ENCODE measurements around the gene MCTP2.

The MCTP2 gene, protein sequence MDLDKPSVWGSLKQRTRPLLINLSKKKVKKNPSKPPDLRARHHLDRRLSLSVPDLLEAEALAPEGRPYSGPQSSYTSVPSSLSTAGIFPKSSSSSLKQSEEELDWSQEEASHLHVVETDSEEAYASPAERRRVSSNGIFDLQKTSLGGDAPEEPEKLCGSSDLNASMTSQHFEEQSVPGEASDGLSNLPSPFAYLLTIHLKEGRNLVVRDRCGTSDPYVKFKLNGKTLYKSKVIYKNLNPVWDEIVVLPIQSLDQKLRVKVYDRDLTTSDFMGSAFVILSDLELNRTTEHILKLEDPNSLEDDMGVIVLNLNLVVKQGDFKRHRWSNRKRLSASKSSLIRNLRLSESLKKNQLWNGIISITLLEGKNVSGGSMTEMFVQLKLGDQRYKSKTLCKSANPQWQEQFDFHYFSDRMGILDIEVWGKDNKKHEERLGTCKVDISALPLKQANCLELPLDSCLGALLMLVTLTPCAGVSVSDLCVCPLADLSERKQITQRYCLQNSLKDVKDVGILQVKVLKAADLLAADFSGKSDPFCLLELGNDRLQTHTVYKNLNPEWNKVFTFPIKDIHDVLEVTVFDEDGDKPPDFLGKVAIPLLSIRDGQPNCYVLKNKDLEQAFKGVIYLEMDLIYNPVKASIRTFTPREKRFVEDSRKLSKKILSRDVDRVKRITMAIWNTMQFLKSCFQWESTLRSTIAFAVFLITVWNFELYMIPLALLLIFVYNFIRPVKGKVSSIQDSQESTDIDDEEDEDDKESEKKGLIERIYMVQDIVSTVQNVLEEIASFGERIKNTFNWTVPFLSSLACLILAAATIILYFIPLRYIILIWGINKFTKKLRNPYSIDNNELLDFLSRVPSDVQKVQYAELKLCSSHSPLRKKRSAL

GRCh38 chr15:94230883-94231722, at the start of gene MCTP2:
Gene MCTP2 (plus strand): TSS chr15:94231561. CDS start chr15:94298266, 66,705 bp downstream.
- Histone ChIP-seq H3K9ac (ENCODE audit: low read length) (peak within 1 kb of the TSS; percentile 83), H3K27me3 (ENCODE audit: low read length) (no peaks in the 10 kb centered on the region), H3K4me3 (ENCODE audit: insufficient read depth, low read length, poor library complexity, severe bottlenecking) (peak within 1 kb of the TSS; percentile 83), H3F3A (ENCODE audit: insufficient read depth) (peaks cover 48% of the 10 kb centered on the region), H3K9me2 (replicated peaks; ENCODE audit: insufficient read depth, low read length) (no peaks in the 10 kb centered on the region), H4K20me1 (ENCODE audit: low read depth, low read length) (no peaks in the 10 kb centered on the region), H2AFZ (ENCODE audit: low read depth, low read length, severe bottlenecking) (peak within 1 kb of the TSS; percentile 69), H3K27ac (ENCODE audit: low read depth, low read length) (peak within 1 kb of the TSS; percentile 95), H3K9me3 (ENCODE audit: insufficient read depth, low read length) (no peaks in the 10 kb centered on the region), H3K36me3 (ENCODE audit: low read length) (peaks cover 4% of the 10 kb centered on the region; the same call in 1 of the 2 replicates), H3K79me2 (ENCODE audit: insufficient read depth, low read length) (peaks cover 44% of the 10 kb centered on the region), H3K4me2 (ENCODE audit: low read depth, low read length, poor library complexity, severe bottlenecking) (peak within 1 kb of the TSS; percentile 98)
- TF ChIP-seq EZH2phosphoT487 (conservative IDR thresholded peaks at IDR 0.05; ENCODE audit: low read length) (no peak), CTCF (IDR thresholded peaks at IDR 0.05; ENCODE audit: insufficient read depth, low read length, poor library complexity, severe bottlenecking) (peak; percentile 15)

DNA sequence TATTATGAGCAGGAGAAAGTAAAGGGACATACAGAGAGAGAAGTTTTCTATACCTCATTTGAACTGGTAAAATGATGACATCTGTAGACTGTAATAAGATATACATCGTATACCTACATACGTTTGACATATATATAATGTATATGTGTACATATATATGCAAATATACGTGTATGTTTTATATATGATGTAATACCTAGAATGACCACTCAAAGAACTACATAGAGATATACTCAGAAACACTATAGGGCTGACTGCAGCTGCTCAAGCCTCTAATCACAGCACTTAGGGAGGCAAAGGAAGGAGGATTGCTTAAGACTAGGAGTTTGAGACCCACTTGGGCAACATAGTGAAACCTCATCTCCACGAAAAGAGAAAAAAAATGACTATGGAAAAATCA, 48.5 kb upstream of the MCTP2 start:
- Histone ChIP-seq H3K9ac (ENCODE audit: low read length) (no peak overlapping the region), H3F3A (ENCODE audit: insufficient read depth) (no peaks in the 10 kb centered on the region), H3K27ac (ENCODE audit: low read depth, low read length) (no peak overlapping the region), H2AFZ (ENCODE audit: low read depth, low read length, severe bottlenecking) (no peak overlapping the region), H3K27me3 (ENCODE audit: low read length) (no peaks in the 10 kb centered on the region), H3K9me3 (ENCODE audit: insufficient read depth, low read length) (no peaks in the 10 kb centered on the region), H3K4me3 (ENCODE audit: insufficient read depth, low read length, poor library complexity, severe bottlenecking) (no peak overlapping the region), H4K20me1 (ENCODE audit: low read depth, low read length) (no peaks in the 10 kb centered on the region), H3K79me2 (ENCODE audit: insufficient read depth, low read length) (no peaks in the 10 kb centered on the region), H3K4me2 (ENCODE audit: low read depth, low read length, poor library complexity, severe bottlenecking) (no peak overlapping the region), H3K9me2 (replicated peaks; ENCODE audit: insufficient read depth, low read length) (no peaks in the 10 kb centered on the region), H3K36me3 (ENCODE audit: low read length) (no peaks in the 10 kb centered on the region)
- no peak for TF ChIP-seq CTCF (IDR thresholded peaks at IDR 0.05; ENCODE audit: insufficient read depth, low read length, poor library complexity, severe bottlenecking)

DNA sequence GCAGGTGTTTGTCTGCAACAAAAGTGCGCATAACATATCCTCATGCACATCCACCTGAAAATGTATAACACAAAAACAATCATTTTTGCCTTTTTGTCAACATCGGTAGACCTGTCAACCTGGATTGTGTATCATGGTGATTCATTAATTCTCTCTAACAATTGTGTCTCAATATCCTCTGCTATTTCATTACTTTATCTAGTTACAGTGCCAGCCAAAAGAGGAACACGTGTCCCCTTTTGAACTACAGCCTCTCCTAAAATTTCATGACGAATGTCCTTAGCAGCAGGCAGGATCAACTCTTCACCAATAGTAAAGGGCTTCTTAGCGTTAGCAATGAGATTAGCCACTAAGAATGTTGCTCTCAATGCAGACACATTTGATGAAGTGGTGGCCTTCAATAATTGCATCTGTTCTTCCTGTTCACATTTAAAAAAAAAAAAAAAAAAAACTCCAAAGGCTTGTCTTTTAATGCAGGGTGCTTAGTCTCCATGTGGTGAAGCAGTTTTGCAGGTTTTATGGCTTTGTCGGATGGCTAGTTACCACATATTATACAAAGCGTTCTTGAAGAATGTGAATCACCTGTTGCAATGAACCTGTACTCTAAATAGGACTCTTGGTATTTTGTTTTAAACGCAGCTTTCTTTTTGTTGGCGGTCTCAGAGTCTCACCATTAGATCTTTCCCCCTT, 45.7 kb upstream of the MCTP2 start:
- no peaks in the 10 kb centered on the region for H4K20me1 ChIP-seq (ENCODE audit: low read depth, low read length)
- H2AFZ ChIP-seq (ENCODE audit: low read depth, low read length, severe bottlenecking), result no peak overlapping the region
- H3K79me2 ChIP-seq (ENCODE audit: insufficient read depth, low read length), result no peaks in the 10 kb centered on the region
- H3K4me2 ChIP-seq (ENCODE audit: low read depth, low read length, poor library complexity, severe bottlenecking), result no peak overlapping the region
- no peak overlapping the region for H3K27ac ChIP-seq (ENCODE audit: low read depth, low read length)
- H3K4me3 ChIP-seq (ENCODE audit: insufficient read depth, low read length, poor library complexity, severe bottlenecking), result no peak overlapping the region
- H3K27me3 ChIP-seq (ENCODE audit: low read length), result no peaks in the 10 kb centered on the region
- TF ChIP-seq EZH2phosphoT487 (conservative IDR thresholded peaks at IDR 0.05; ENCODE audit: low read length) (no peak), CTCF (IDR thresholded peaks at IDR 0.05; ENCODE audit: insufficient read depth, low read length, poor library complexity, severe bottlenecking) (no peak)
- no peak overlapping the region for H3K9ac ChIP-seq (ENCODE audit: low read length)
- H3K9me3 ChIP-seq (ENCODE audit: insufficient read depth, low read length), result no peaks in the 10 kb centered on the region
- H3F3A ChIP-seq (ENCODE audit: insufficient read depth), result no peaks in the 10 kb centered on the region
- H3K36me3 ChIP-seq (ENCODE audit: low read length), result no peaks in the 10 kb centered on the region
- no peaks in the 10 kb centered on the region for H3K9me2 ChIP-seq (replicated peaks; ENCODE audit: insufficient read depth, low read length)
